Upper lobe of left lung (tissue), 6 donors: ENCODE data around the gene RFXAP. TPM values are rescaled to one million over a fixed set of nuclear protein-coding genes. Genes with fewer than 3 reads are reported as not detected.

ENCODE experiments used
- ATAC-seq, 2 donors: fragments of 200-7000 bp; cut with Tn5 transposase; one replicate each; pipeline ENCODE4 v1.9.1; 2022; ENCODE audit warnings: mild to moderate bottlenecking in 2 of 2, moderate library complexity in 2 of 2; ENCODE audit not compliant: low FRiP score in 2 of 2
- DNase-seq, 2 donors: peaks; one replicate each; pipeline ENCODE4 v3.0.0-alpha.2; 2019 to 2020
- H3K27ac ChIP-seq, 4 donors: fragments of 200-600 bp; sonication (generic); one replicate each; pipeline ENCODE4 v1.5.1; 2016 to 2019
- H3K27me3 ChIP-seq, 4 donors: fragments of 200-600 bp; sonication (generic); one replicate each; pipeline ENCODE4 v1.5.1; 2017 to 2019
- H3K36me3 ChIP-seq, 4 donors: fragments of 200-600 bp; sonication (generic); one replicate each; pipeline ENCODE4 v1.5.1; 2016 to 2019
- H3K4me1 ChIP-seq, 4 donors: fragments of 200-600 bp; sonication (generic); one replicate each; pipeline ENCODE4 v1.5.1; 2018 to 2019
- H3K4me3 ChIP-seq, 4 donors: fragments of 200-600 bp; sonication (generic); one replicate each; pipeline ENCODE4 v1.5.1; 2017 to 2019; ENCODE audit warnings: mild to moderate bottlenecking in 2 of 4, moderate library complexity in 1 of 4
- H3K9me3 ChIP-seq, 4 donors: fragments of 200-600 bp; sonication (generic); one replicate each; pipeline ENCODE4 v1.5.1; 2018 to 2019
- CTCF ChIP-seq, 6 experiments: fragments of 450-650 bp in 4 of 6; fragments of 200-600 bp in 2 of 6; sonication (generic) in 2 of 6; IDR thresholded peaks; one replicate each; pipeline ENCODE4 v1.5.1; 2016 to 2019; ENCODE audit warnings: antibody characterized with exemption in 6 of 6
- EP300 ChIP-seq, 4 donors: sonication (generic); formaldehyde crosslinking; IDR thresholded peaks; one replicate each; pipeline ENCODE4 v1.5.1; 2017; ENCODE audit warnings: antibody characterized with exemption in 4 of 4, control low read depth in 2 of 4
- POLR2A ChIP-seq, 4 donors: fragments of 450-650 bp; IDR thresholded peaks; one replicate each; pipeline ENCODE4 v1.5.1; 2016 to 2017; ENCODE audit warnings: antibody characterized with exemption in 4 of 4, mild to moderate bottlenecking in 2 of 4
- POLR2AphosphoS5 ChIP-seq, 2 donors: sonication (generic); formaldehyde crosslinking; IDR thresholded peaks; one replicate each; pipeline ENCODE4 v1.5.1; 2017; ENCODE audit warnings: antibody characterized with exemption in 2 of 2
- WGBS, 2 donors: methylation state at CpG; one replicate each; pipeline ENCODE4 v1.1.5; 2017 to 2018; 5-methylcytosine and 5-hydroxymethylcytosine counted together
- total RNA-seq, 6 donors: library from RNA; depleted of rRNA in 4 of 6; stranded (reverse); fragments of >200 nt in 4 of 6; gene quantifications; one replicate each; pipeline versions ENCODE4 v1.1.0 to v1.2.1, GENCODE V29; 2016 to 2021
- donor health status: DM: no; HTN: no; CAD: no; lungs with moderate emphysema.
- donor health status: DM: no; HTN: yes; CAD: no; lungs with severe emphysema.

Gene RFXAP
- total RNA-seq, 6 donors from 2014 or later, result 4.3 to 12.0 (median 6.7) TPM

GRCh38 chr13:36813225-36813624, 5.8 kb upstream of the RFXAP start:
- Histone ChIP-seq H3K27ac (no peak overlapping the region), H3K4me1 (peaks cover 0 to 6% (median 4%) of the 10 kb centered on the region in 4 donors), H3K4me3 (no peak overlapping the region), H3K9me3 (no peaks in the 10 kb centered on the region), H3K27me3 (no peaks in the 10 kb centered on the region), H3K36me3 (no peaks in the 10 kb centered on the region)
- no peak for TF ChIP-seq POLR2AphosphoS5 (IDR thresholded peaks at IDR 0.05)
- TF ChIP-seq CTCF (IDR thresholded peaks at IDR 0.05), result no peak
- TF ChIP-seq POLR2A (IDR thresholded peaks at IDR 0.05), result no peak
- no peak for TF ChIP-seq EP300 (IDR thresholded peaks at IDR 0.05)
- WGBS, 2 donors, result 95 to 100% methylated on average over 1 of the region's 1 CpG
- no peak for ATAC-seq
- no peak for DNase-seq

- Histone ChIP-seq H3K27me3 (no peaks in the 10 kb centered on the region), H3K4me3 (no peak overlapping the region), H3K4me1 (peaks cover 2 to 11% (median 6%) of the 10 kb centered on the region in 4 donors), H3K27ac (no peak overlapping the region), H3K9me3 (no peaks in the 10 kb centered on the region), H3K36me3 (no peaks in the 10 kb centered on the region)
- ATAC-seq, result no peak
- peak in 1 of 2 donors; percentile 40 for DNase-seq
- WGBS, 2 donors, result 15 to 27% methylated on average over 9 of the region's 9 CpGs
- TF ChIP-seq POLR2AphosphoS5 (IDR thresholded peaks at IDR 0.05), result no peak
- no peak for TF ChIP-seq POLR2A (IDR thresholded peaks at IDR 0.05)
- TF ChIP-seq CTCF (IDR thresholded peaks at IDR 0.05), result no peak
- no peak for TF ChIP-seq EP300 (IDR thresholded peaks at IDR 0.05)
These were observed 4.6 kb upstream of the RFXAP start for GRCh38 chr13:36814465-36814864.

- WGBS, 2 donors, result 77 to 82% methylated on average over 2 of the region's 2 CpGs
- TF ChIP-seq CTCF (IDR thresholded peaks at IDR 0.05) (peak in 2 of 6 experiments; percentile 19 to 29), POLR2A (IDR thresholded peaks at IDR 0.05) (no peak)
- Histone ChIP-seq H3K27ac (no peak overlapping the region), H3K36me3 (no peaks in the 10 kb centered on the region), H3K9me3 (no peaks in the 10 kb centered on the region), H3K27me3 (no peaks in the 10 kb centered on the region), H3K4me1 (peaks cover 3 to 14% (median 9%) of the 10 kb centered on the region in 4 donors), H3K4me3 (no peak overlapping the region)
- ATAC-seq (no peak), DNase-seq (no peak)
These were observed 4.0 kb upstream of the RFXAP start for GRCh38 chr13:36815062-36815461.

GRCh38 chr13:36817996-36818803, 822 bp upstream of the RFXAP start:
- WGBS, 2 donors, result 50% methylated on average over 12 of the region's 12 CpGs
- no peak for ATAC-seq

More at GRCh38 chr13:36817996-36818803, 822 bp upstream of the RFXAP start:
- Histone ChIP-seq H3K9me3 (no peaks in the 10 kb centered on the region), H3K4me1 (peaks cover 17 to 43% (median 23%) of the 10 kb centered on the region in 4 donors), H3K4me3 (peak overlapping the region; percentile 68 to 98 (median 81)), H3K27me3 (no peaks in the 10 kb centered on the region), H3K27ac (peak overlapping the region; percentile 62 to 96 (median 79)), H3K36me3 (no peaks in the 10 kb centered on the region)
- DNase-seq, result no peak
- TF ChIP-seq EP300 (IDR thresholded peaks at IDR 0.05) (no peak), POLR2A (IDR thresholded peaks at IDR 0.05) (no peak), POLR2AphosphoS5 (IDR thresholded peaks at IDR 0.05) (no peak), CTCF (IDR thresholded peaks at IDR 0.05) (no peak)
